ENCODE data around the gene ANKLE2.

ANKLE2 gene

GRCh38 chr12:132788375-132789098 lies 26.9 kb upstream of the ANKLE2 start:
- no peak overlapping the region for H3K4me3 ChIP-seq (ENCODE audit: low read length)
- no peak for TF ChIP-seq CTCF (conservative IDR thresholded peaks at IDR 0.05; ENCODE audit: low read depth, low read length)

GRCh38 chr12:132787877-132788276 lies 26.2 kb upstream of the ANKLE2 start:
- TF ChIP-seq CTCF (conservative IDR thresholded peaks at IDR 0.05; ENCODE audit: low read depth, low read length): no peak
- no peak overlapping the region for H3K4me3 ChIP-seq (ENCODE audit: low read length)
- DNase-seq (ENCODE audit: low read depth): no peak

More at GRCh38 chr12:132788375-132789098, 26.9 kb upstream of the ANKLE2 start:
- no peak for DNase-seq (ENCODE audit: low read depth)

GRCh38 chr12:132786192-132786591 lies 24.6 kb upstream of the ANKLE2 start:
- no peak overlapping the region for H3K4me3 ChIP-seq (ENCODE audit: low read length)
- DNase-seq (ENCODE audit: low read depth): no peak
- no peak for TF ChIP-seq CTCF (conservative IDR thresholded peaks at IDR 0.05; ENCODE audit: low read depth, low read length)

GRCh38 chr12:132784580-132784979 lies 22.9 kb upstream of the ANKLE2 start:
- no peak for TF ChIP-seq CTCF (conservative IDR thresholded peaks at IDR 0.05; ENCODE audit: low read depth, low read length)
- DNase-seq (ENCODE audit: low read depth): no peak
- no peak overlapping the region for H3K4me3 ChIP-seq (ENCODE audit: low read length)

- DNase-seq (ENCODE audit: low read depth): no peak
- no peak overlapping the region for H3K4me3 ChIP-seq (ENCODE audit: low read length)
- TF ChIP-seq CTCF (conservative IDR thresholded peaks at IDR 0.05; ENCODE audit: low read depth, low read length): no peak
Observed at GRCh38 chr12:132783917-132784531, 22.4 kb upstream of the ANKLE2 start.

- no peak overlapping the region for H3K4me3 ChIP-seq (ENCODE audit: low read length)
- no peak for DNase-seq (ENCODE audit: low read depth)
- TF ChIP-seq CTCF (conservative IDR thresholded peaks at IDR 0.05; ENCODE audit: low read depth, low read length): no peak
Observed at GRCh38 chr12:132781938-132782337, 20.3 kb upstream of the ANKLE2 start.

Data from retinal pigment epithelial cell (primary cell).